Endothelial cell of coronary artery (primary cell): Measurements from ENCODE around the gene FOXF2. TPM values are rescaled to one million over a fixed set of nuclear protein-coding genes. Genes with fewer than 3 reads are reported as not detected.

Experiments
- total RNA-seq: library from RNA; depleted of rRNA; stranded (reverse); fragments of >200 nt; gene quantifications from 2 replicates; pipeline ENCODE4 v1.2.3, GENCODE V29; 2014

The FOXF2 gene
- total RNA-seq = 0.09 TPM in 1 of 2 replicates, not detected in the other

GRCh38 chr6:1389369-1390132, at the start of gene FOXF2:
TSS of gene FOXF2 (plus strand) at chr6:1389576. CDS start at chr6:1389948, 372 bp downstream.

Other genes starting within 250 kb of the FOXF2 start
- not detected in 2 replicates for gene FOXQ1, start 77.5 kb upstream of the FOXF2 start, total RNA-seq
- 6.2 and 6.5 TPM in 2 replicates for gene FOXC1, start 220.3 kb downstream of the FOXF2 start, total RNA-seq